Body of pancreas (tissue), 4 donors: ENCODE data around the gene PAPPA. TPM values are rescaled to one million over a fixed set of nuclear protein-coding genes. Genes with fewer than 3 reads are reported as not detected.

Experiments
- ATAC-seq: fragments of 150-250 bp; one replicate; pipeline ENCODE4 v1.9.1; 2016
- DNase-seq, 4 donors: peaks; one replicate each; pipeline ENCODE4 v3.0.0-alpha.2; 2019
- H3K27ac ChIP-seq, 4 donors: fragments of 200-600 bp; sonication (generic); 1 replicate in 3 of 4; 2 replicates in 1 of 4; pipeline versions ENCODE4 v1.5.1 to v1.6.1; 2016 to 2019; ENCODE audit warnings: mild to moderate bottlenecking in 1 of 4, mixed read lengths in 1 of 4, moderate library complexity in 1 of 4
- H3K27me3 ChIP-seq, 2 donors: fragments of 200-600 bp; sonication (generic); one replicate each; pipeline ENCODE4 v1.6.0; 2016; ENCODE audit warnings: mild to moderate bottlenecking in 1 of 2
- H3K36me3 ChIP-seq, 2 donors: fragments of 200-600 bp; sonication (generic); replicated peaks in 1 of 2; 2 replicates each; pipeline ENCODE4 v1.5.1; 2016; ENCODE audit warnings: low read depth in 2 of 2; ENCODE audit not compliant: insufficient read depth in 1 of 2
- H3K4me1 ChIP-seq: fragments of 200-600 bp; sonication (generic); one replicate; pipeline ENCODE4 v1.6.0; 2016
- H3K4me3 ChIP-seq, 2 donors: fragments of 200-600 bp; sonication (generic); 1 replicate in 1 of 2; 2 replicates in 1 of 2; pipeline ENCODE4 v1.5.1; 2016 to 2019
- H3K9me3 ChIP-seq, 3 donors: fragments of 200-600 bp; sonication (generic); 1 replicate in 2 of 3; 2 replicates in 1 of 3; pipeline ENCODE4 v1.5.1; 2016
- POLR2A ChIP-seq, 3 donors: fragments of 450-650 bp; IDR thresholded peaks; one replicate each; pipeline ENCODE4 v1.6.1; 2016; ENCODE audit warnings: antibody characterized with exemption in 3 of 3, mild to moderate bottlenecking in 2 of 3
- WGBS, 2 donors: methylation state at CpG; one replicate each; pipeline ENCODE4 v1.1.5; 2017; 5-methylcytosine and 5-hydroxymethylcytosine counted together
- intact Hi-C: fragments of 100-400 bp; cut with DNase I; formaldehyde crosslinking; loops from one replicate; pipeline ENCODE4 v1.15.1; 2023
- total RNA-seq, 2 donors: library from RNA; depleted of rRNA; stranded (reverse); fragments of >200 nt; gene quantifications; one replicate each; pipeline ENCODE4 v1.1.0, GENCODE V29; 2016
- TF ChIP-seq, protein P1 (sequence below), 7 experiments: fragments of 450-650 bp in 4 of 7; fragments of 200-600 bp in 3 of 7; sonication (generic) in 3 of 7; IDR thresholded peaks; one replicate each; pipeline ENCODE4 v1.5.1; 2016 to 2019; ENCODE audit warnings: antibody characterized with exemption in 7 of 7

The PAPPA gene
- total RNA-seq, 2 donors from 2014 or later = 1.0 to 2.0 TPM

- H3K36me3 ChIP-seq = no peaks in the 10 kb centered on the region
- no peak for ATAC-seq
- no peaks in the 10 kb centered on the region for H3K4me1 ChIP-seq
- H3K27ac ChIP-seq = no peak overlapping the region
- H3K4me3 ChIP-seq = no peak overlapping the region
- 69 to 83% methylated on average over 3 of the region's 3 CpGs for WGBS, 2 donors
- intact Hi-C loops = no loop called here
- H3K27me3 ChIP-seq = no peaks in the 10 kb centered on the region
- no peak for DNase-seq
- TF ChIP-seq, protein P1, sequence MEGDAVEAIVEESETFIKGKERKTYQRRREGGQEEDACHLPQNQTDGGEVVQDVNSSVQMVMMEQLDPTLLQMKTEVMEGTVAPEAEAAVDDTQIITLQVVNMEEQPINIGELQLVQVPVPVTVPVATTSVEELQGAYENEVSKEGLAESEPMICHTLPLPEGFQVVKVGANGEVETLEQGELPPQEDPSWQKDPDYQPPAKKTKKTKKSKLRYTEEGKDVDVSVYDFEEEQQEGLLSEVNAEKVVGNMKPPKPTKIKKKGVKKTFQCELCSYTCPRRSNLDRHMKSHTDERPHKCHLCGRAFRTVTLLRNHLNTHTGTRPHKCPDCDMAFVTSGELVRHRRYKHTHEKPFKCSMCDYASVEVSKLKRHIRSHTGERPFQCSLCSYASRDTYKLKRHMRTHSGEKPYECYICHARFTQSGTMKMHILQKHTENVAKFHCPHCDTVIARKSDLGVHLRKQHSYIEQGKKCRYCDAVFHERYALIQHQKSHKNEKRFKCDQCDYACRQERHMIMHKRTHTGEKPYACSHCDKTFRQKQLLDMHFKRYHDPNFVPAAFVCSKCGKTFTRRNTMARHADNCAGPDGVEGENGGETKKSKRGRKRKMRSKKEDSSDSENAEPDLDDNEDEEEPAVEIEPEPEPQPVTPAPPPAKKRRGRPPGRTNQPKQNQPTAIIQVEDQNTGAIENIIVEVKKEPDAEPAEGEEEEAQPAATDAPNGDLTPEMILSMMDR (IDR thresholded peaks at IDR 0.05) = no peak
- TF ChIP-seq POLR2A (IDR thresholded peaks at IDR 0.05) = no peak
- H3K9me3 ChIP-seq = no peaks in the 10 kb centered on the region
Observed at GRCh38 chr9:116270546-116270945, 117.0 kb downstream of the PAPPA start.

GRCh38 chr9:116271340-116271739 is 117.7 kb downstream of the PAPPA start:
- Histone ChIP-seq H3K27ac (no peak overlapping the region), H3K27me3 (no peaks in the 10 kb centered on the region), H3K36me3 (no peaks in the 10 kb centered on the region), H3K9me3 (no peaks in the 10 kb centered on the region), H3K4me3 (no peak overlapping the region), H3K4me1 (no peaks in the 10 kb centered on the region)
- TF ChIP-seq POLR2A (IDR thresholded peaks at IDR 0.05) = no peak
- TF ChIP-seq, protein P1 (IDR thresholded peaks at IDR 0.05) = no peak
- DNase-seq = no peak
- intact Hi-C loops = no loop called here
- WGBS, 2 donors = 70 to 80% methylated on average over 7 of the region's 7 CpGs
- ATAC-seq = no peak

- no peaks in the 10 kb centered on the region for H3K36me3 ChIP-seq
- ATAC-seq (no peak), DNase-seq (no peak)
- no peak overlapping the region for H3K27ac ChIP-seq
- H3K4me3 ChIP-seq = no peak overlapping the region
- H3K27me3 ChIP-seq = no peaks in the 10 kb centered on the region
- TF ChIP-seq, protein P1 (IDR thresholded peaks at IDR 0.05) = no peak
- TF ChIP-seq POLR2A (IDR thresholded peaks at IDR 0.05) = no peak
- intact Hi-C loops = no loop called here
- no peaks in the 10 kb centered on the region for H3K9me3 ChIP-seq
- no peaks in the 10 kb centered on the region for H3K4me1 ChIP-seq
- 26 to 30% methylated on average over 5 of the region's 5 CpGs for WGBS, 2 donors
Observed at GRCh38 chr9:116271991-116272390, 118.4 kb downstream of the PAPPA start.

DNA sequence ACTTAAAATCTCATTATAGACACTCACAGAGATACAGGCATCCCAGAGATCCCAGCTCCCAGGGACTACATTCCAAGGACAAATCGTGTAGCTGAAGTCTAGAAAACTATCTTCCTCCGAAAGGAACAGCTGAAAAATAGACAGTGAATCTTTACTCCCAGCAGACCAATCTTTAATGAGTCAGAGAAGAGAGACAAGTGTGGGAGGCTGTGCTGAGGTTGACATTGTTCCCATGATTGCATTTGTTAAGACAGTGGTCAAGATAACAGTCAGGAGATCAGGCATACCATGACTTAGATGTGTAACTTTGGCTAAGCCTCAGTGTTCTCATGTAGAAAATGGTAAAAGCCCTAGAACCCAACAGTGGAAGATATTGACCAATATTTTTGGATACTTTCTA is 120.7 kb downstream of the PAPPA start:
- 59 to 70% methylated on average over 2 of the region's 2 CpGs for WGBS, 2 donors
- no peak for ATAC-seq
- Histone ChIP-seq H3K27me3 (no peaks in the 10 kb centered on the region), H3K36me3 (no peaks in the 10 kb centered on the region), H3K4me1 (no peaks in the 10 kb centered on the region), H3K4me3 (no peak overlapping the region), H3K9me3 (no peaks in the 10 kb centered on the region), H3K27ac (no peak overlapping the region)
- TF ChIP-seq, protein P1 (IDR thresholded peaks at IDR 0.05) = no peak
- TF ChIP-seq POLR2A (IDR thresholded peaks at IDR 0.05) = no peak
- DNase-seq = peak in 1 of 4 donors; percentile 3
- intact Hi-C loops = no loop called here

DNA sequence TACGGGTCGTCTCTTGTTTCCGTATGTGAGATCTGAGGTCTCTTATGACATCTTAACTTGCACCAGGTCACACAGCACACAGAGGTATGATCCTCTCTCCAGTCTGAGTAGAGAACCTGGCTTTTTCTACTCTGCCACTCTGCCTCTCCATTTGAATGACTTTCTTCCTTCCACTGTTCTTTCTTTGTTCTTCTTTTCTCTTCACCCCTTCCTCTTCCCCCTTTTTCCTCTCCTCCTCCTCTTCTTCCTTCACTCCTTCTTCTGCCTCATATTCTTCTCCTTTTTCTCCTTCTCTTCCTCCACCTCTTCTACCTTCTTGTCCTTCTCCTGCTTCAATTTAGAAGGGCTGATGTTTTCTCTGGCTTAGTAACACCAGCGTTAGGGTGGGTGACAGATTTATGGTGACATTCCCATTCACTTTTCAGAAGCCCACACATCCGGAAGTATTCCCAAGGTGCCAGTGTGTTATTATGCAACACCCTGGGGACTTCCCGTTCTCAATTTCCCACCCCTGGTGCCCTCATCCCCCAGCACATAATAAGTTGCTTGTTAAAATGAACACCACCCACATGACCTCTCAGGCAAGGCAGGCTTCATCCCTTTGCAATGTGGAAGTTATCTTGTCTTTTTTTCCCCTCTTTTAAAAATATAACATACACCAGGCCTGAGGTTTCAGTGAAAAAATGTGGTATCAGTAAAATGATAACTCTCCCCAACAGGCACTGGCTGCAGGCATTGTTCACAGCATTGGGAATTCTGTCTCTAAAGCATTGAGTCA is 122.0 kb downstream of the PAPPA start:
- TF ChIP-seq, protein P1 (IDR thresholded peaks at IDR 0.05) = no peak
- no peak for TF ChIP-seq POLR2A (IDR thresholded peaks at IDR 0.05)
- H3K4me3 ChIP-seq = no peak overlapping the region
- ATAC-seq = no peak
- no peaks in the 10 kb centered on the region for H3K36me3 ChIP-seq
- WGBS, 2 donors = 43 to 50% methylated on average over 6 of the region's 6 CpGs
- no peaks in the 10 kb centered on the region for H3K27me3 ChIP-seq
- H3K4me1 ChIP-seq = no peaks in the 10 kb centered on the region
- peak in 1 of 4 donors; percentile 4 for DNase-seq
- H3K27ac ChIP-seq = no peak overlapping the region
- H3K9me3 ChIP-seq = no peaks in the 10 kb centered on the region
- intact Hi-C loops = no loop called here
